Thyroid gland (tissue), 4 donors: Measurements from ENCODE around the gene OSR1.

Experiments used
- POLR2A ChIP-seq, 2 donors: fragments of 450-650 bp; IDR thresholded peaks; one replicate each; pipeline ENCODE4 v1.6.1; 2017; ENCODE audit warnings: antibody characterized with exemption in 2 of 2, mild to moderate bottlenecking in 2 of 2, moderate library complexity in 1 of 2
- TF ChIP-seq, protein P1 (sequence below), 6 experiments: fragments of 200-600 bp in 3 of 6; fragments of 450-650 bp in 3 of 6; sonication (generic) in 3 of 6; IDR thresholded peaks; one replicate each; pipeline ENCODE4 v1.5.1; 2016 to 2019; ENCODE audit warnings: antibody characterized with exemption in 6 of 6, mild to moderate bottlenecking in 2 of 6, inconsistent platforms in 1 of 6, moderate library complexity in 1 of 6

- TF ChIP-seq, protein P1, sequence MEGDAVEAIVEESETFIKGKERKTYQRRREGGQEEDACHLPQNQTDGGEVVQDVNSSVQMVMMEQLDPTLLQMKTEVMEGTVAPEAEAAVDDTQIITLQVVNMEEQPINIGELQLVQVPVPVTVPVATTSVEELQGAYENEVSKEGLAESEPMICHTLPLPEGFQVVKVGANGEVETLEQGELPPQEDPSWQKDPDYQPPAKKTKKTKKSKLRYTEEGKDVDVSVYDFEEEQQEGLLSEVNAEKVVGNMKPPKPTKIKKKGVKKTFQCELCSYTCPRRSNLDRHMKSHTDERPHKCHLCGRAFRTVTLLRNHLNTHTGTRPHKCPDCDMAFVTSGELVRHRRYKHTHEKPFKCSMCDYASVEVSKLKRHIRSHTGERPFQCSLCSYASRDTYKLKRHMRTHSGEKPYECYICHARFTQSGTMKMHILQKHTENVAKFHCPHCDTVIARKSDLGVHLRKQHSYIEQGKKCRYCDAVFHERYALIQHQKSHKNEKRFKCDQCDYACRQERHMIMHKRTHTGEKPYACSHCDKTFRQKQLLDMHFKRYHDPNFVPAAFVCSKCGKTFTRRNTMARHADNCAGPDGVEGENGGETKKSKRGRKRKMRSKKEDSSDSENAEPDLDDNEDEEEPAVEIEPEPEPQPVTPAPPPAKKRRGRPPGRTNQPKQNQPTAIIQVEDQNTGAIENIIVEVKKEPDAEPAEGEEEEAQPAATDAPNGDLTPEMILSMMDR (IDR thresholded peaks at IDR 0.05) = no peak
- TF ChIP-seq POLR2A (IDR thresholded peaks at IDR 0.05) = no peak
Observed at GRCh38 chr2:19355014-19355405, 3.4 kb downstream of the OSR1 start.
